ENCODE measurements around the gene DAB2IP. TPM values are rescaled to one million over a fixed set of nuclear protein-coding genes. Genes with fewer than 3 reads are reported as not detected.

The DAB2IP gene
- total RNA-seq, 2 donors from 2014 or later = 38.0 to 47.0 TPM

- no peak overlapping the region for H3K27ac ChIP-seq
- peaks cover 0 to 14% of the 10 kb centered on the region in 2 donors for H3K9me3 ChIP-seq
- no peak overlapping the region for H3K4me3 ChIP-seq
- no peak for DNase-seq (ENCODE audit: low spot score)
- no peaks in the 10 kb centered on the region for H3K27me3 ChIP-seq
- H3K4me1 ChIP-seq = no peaks in the 10 kb centered on the region
- no peaks in the 10 kb centered on the region for H3K36me3 ChIP-seq
- TF ChIP-seq CTCF (IDR thresholded peaks at IDR 0.05) = no peak
These were observed 148.9 kb downstream of the DAB2IP start for GRCh38 chr9:121800376-121800775.

GRCh38 chr9:121801579-121801978, 150.1 kb downstream of the DAB2IP start:
- TF ChIP-seq CTCF (IDR thresholded peaks at IDR 0.05) = no peak
- H3K9me3 ChIP-seq = peaks cover 0 to 14% of the 10 kb centered on the region in 2 donors
- H3K4me1 ChIP-seq = no peaks in the 10 kb centered on the region
- no peak for DNase-seq (ENCODE audit: low spot score)
- H3K36me3 ChIP-seq = no peaks in the 10 kb centered on the region
- no peaks in the 10 kb centered on the region for H3K27me3 ChIP-seq
- no peak overlapping the region for H3K4me3 ChIP-seq
- no peak overlapping the region for H3K27ac ChIP-seq

GRCh38 chr9:121802753-121803152, 151.3 kb downstream of the DAB2IP start:
- Histone ChIP-seq H3K9me3 (peaks cover 0 to 14% of the 10 kb centered on the region in 2 donors), H3K4me1 (no peaks in the 10 kb centered on the region), H3K36me3 (no peaks in the 10 kb centered on the region), H3K4me3 (no peak overlapping the region), H3K27ac (no peak overlapping the region), H3K27me3 (no peaks in the 10 kb centered on the region)
- TF ChIP-seq CTCF (IDR thresholded peaks at IDR 0.05) = no peak
- no peak for DNase-seq (ENCODE audit: low spot score)

- Histone ChIP-seq H3K4me1 (no peaks in the 10 kb centered on the region), H3K4me3 (no peak overlapping the region)
- DNase-seq (ENCODE audit: low spot score) = no peak
These were observed 155.8 kb downstream of the DAB2IP start for GRCh38 chr9:121807069-121807822.

GRCh38 chr9:121807823-121808278, 156.4 kb downstream of the DAB2IP start:
- no peaks in the 10 kb centered on the region for H3K4me1 ChIP-seq
- H3K36me3 ChIP-seq = no peaks in the 10 kb centered on the region
- no peak overlapping the region for H3K27ac ChIP-seq
- peaks cover 0 to 14% of the 10 kb centered on the region in 2 donors for H3K9me3 ChIP-seq
- H3K27me3 ChIP-seq = no peaks in the 10 kb centered on the region
- TF ChIP-seq CTCF (IDR thresholded peaks at IDR 0.05) = no peak
- DNase-seq (ENCODE audit: low spot score) = no peak
- no peak overlapping the region for H3K4me3 ChIP-seq

More at GRCh38 chr9:121807069-121807822, 155.8 kb downstream of the DAB2IP start:
- TF ChIP-seq CTCF (IDR thresholded peaks at IDR 0.05) = no peak
- no peaks in the 10 kb centered on the region for H3K36me3 ChIP-seq
- H3K27ac ChIP-seq = no peak overlapping the region
- H3K27me3 ChIP-seq = no peaks in the 10 kb centered on the region
- H3K9me3 ChIP-seq = peaks cover 0 to 14% of the 10 kb centered on the region in 2 donors

Measured in right atrium auricular region (tissue), 2 donors.